Adipocyte (in vitro differentiated cells): ENCODE measurements around the gene NUDT16.

ENCODE experiments used
- DNase-seq: peaks from one replicate; pipeline ENCODE4 v3.0.0-alpha.2; 2015; ENCODE audit warnings: low read depth
- H3K27me3 ChIP-seq: replicated peaks from 2 replicates; pipeline ENCODE4 v1.7.0; 2013; ENCODE audit warnings: mild to moderate bottlenecking, low read length, moderate library complexity; ENCODE audit not compliant: control insufficient read depth, insufficient read depth
- H3K36me3 ChIP-seq: 2 replicates; pipeline ENCODE4 v1.7.0; 2013; ENCODE audit warnings: low read length, mild to moderate bottlenecking, moderate library complexity; ENCODE audit not compliant: control insufficient read depth, insufficient read depth, severe bottlenecking
- H3K4me1 ChIP-seq: 2 replicates; pipeline ENCODE4 v1.7.0; 2013; ENCODE audit warnings: mild to moderate bottlenecking, low read length, moderate library complexity; ENCODE audit not compliant: control insufficient read depth, insufficient read depth
- H3K4me3 ChIP-seq: 2 replicates; pipeline ENCODE4 v1.7.0; 2013; ENCODE audit warnings: mild to moderate bottlenecking, low read length, moderate library complexity
- H3K9ac ChIP-seq: 2 replicates; pipeline ENCODE4 v1.7.0; 2013; ENCODE audit warnings: mild to moderate bottlenecking, low read length, moderate library complexity
- H3K9me3 ChIP-seq: 2 replicates; pipeline ENCODE4 v1.7.0; 2013; ENCODE audit warnings: mild to moderate bottlenecking, low read length, moderate library complexity; ENCODE audit not compliant: control insufficient read depth

The NUDT16 gene

DNA sequence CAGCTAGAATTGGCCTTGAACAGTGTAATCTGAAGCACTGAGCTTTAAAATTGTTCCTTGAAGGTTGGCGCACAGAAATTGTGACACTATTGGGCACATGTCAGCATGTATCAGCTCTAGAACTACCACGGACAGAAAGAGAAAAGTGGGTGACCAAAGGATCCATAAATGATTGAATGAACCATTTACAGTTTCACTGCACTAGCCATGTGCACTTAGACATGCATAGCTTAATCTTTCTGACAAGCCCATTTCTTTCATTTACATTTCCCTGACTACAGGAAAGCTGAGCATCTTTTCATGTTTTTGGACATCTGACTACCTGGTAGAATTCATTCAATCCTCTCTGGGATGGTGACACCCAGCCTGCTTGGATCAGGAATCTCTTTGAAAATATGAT lies 36.2 kb downstream of the NUDT16 start:
- Histone ChIP-seq H3K36me3 (no peaks in the 10 kb centered on the region), H3K9me3 (peaks cover 4% of the 10 kb centered on the region), H3K4me3 (no peak overlapping the region), H3K4me1 (no peaks in the 10 kb centered on the region), H3K27me3 (peaks cover 3% of the 10 kb centered on the region), H3K9ac (no peak overlapping the region)
- no peak for DNase-seq

DNA sequence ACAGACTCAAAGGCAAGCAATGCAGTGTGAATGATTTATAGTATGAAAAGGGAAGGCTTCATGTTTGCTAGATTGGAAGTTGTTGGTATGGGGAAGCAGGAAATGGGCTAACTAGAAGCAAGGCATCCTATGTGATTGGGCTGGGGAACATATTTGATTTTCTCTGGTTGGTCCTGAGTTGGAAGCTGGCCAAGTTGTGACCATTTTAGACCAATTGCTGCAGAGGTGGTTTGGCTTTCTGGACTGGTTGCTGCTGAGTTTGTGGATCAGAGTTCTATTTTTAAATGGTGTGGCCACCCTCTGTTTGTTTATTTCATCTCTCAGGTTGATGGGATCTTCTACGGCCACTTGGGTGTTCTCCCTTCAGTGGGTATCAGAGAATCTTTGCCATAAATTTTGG lies 39.7 kb downstream of the NUDT16 start:
- DNase-seq = no peak
- peaks cover 5% of the 10 kb centered on the region for H3K27me3 ChIP-seq

DNA sequence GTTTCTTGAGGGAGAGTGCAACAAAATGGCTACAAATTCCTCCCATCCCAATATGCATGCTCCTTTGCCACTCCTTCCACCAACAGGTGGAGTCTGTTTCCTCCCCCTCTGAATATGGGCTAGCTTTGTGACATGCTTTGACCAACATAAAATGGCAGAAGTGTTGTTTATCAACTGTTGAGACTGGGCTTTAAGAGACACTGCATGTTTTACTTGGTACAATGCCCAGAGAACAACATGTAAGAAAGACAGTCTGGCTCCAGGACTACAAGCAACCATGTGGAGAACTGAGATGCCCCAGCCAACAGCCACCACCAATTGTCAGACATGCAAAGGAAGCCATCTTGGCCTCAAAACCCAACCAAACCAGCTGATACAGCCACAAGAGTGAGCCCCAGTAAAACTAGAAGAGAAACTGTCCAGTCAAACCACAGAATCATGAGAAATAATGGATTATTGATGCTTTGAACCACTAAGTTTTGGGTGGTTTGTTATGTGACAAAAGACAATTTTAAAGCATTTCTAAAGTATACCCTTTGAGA lies 40.5 kb downstream of the NUDT16 start:
- H3K4me1 ChIP-seq = no peaks in the 10 kb centered on the region
- H3K9me3 ChIP-seq = no peaks in the 10 kb centered on the region
- no peak overlapping the region for H3K4me3 ChIP-seq
- H3K27me3 ChIP-seq = peaks cover 5% of the 10 kb centered on the region
- no peaks in the 10 kb centered on the region for H3K36me3 ChIP-seq
- H3K9ac ChIP-seq = no peak overlapping the region
- DNase-seq = no peak

More for the DNA sequence above, 39.7 kb downstream of the NUDT16 start:
- H3K4me3 ChIP-seq = no peak overlapping the region
- H3K9ac ChIP-seq = no peak overlapping the region
- H3K9me3 ChIP-seq = peaks cover 2% of the 10 kb centered on the region
- H3K36me3 ChIP-seq = no peaks in the 10 kb centered on the region
- no peaks in the 10 kb centered on the region for H3K4me1 ChIP-seq

DNA sequence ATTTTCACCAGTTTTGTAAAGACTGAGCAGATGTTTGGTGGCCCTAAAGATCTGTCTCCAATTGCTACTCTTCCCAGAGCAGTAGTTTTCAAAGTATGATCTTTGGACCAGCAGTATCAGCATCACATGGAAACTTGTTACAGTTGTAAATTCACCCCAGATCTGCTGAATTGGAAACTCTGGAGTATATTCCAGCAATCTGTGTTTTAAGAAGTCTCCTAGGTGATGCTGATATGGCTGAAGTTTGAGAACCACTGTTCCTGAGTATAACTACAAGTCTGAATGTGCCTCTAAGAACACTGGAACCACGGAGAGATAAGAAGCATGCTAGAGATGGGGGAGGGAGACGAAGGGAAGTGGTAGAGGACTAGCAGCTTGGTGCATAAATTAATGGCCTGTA lies 45.7 kb downstream of the NUDT16 start:
- H3K27me3 ChIP-seq = peaks cover 13% of the 10 kb centered on the region
- H3K9ac ChIP-seq = no peak overlapping the region
- no peak for DNase-seq
- H3K9me3 ChIP-seq = no peaks in the 10 kb centered on the region
- H3K4me1 ChIP-seq = no peaks in the 10 kb centered on the region
- no peak overlapping the region for H3K4me3 ChIP-seq
- H3K36me3 ChIP-seq = no peaks in the 10 kb centered on the region

DNA sequence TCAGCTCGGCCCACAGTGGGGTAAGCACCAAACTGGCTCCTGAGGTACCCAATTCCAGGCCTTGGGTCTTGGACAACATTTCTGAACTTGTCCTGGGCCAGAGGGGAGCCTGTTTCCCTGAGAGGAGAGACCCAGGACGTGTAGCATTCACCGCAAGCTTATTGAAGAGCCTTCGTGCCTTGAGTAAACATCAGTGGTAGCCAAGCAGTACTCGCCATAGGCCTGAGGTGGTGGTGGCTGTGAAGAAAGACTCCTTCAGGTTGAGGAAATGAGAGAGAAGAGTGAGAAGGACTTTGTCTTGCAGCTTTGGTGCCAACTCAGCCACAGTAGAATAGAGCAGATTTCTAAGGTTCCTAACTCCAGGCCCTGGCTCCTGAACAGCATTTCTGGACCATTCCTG lies 50.2 kb downstream of the NUDT16 start:
- peaks cover 7% of the 10 kb centered on the region for H3K27me3 ChIP-seq
- H3K4me3 ChIP-seq = no peak overlapping the region
- H3K4me1 ChIP-seq = no peaks in the 10 kb centered on the region
- no peaks in the 10 kb centered on the region for H3K36me3 ChIP-seq
- no peaks in the 10 kb centered on the region for H3K9me3 ChIP-seq
- no peak overlapping the region for H3K9ac ChIP-seq
- DNase-seq = no peak

DNA sequence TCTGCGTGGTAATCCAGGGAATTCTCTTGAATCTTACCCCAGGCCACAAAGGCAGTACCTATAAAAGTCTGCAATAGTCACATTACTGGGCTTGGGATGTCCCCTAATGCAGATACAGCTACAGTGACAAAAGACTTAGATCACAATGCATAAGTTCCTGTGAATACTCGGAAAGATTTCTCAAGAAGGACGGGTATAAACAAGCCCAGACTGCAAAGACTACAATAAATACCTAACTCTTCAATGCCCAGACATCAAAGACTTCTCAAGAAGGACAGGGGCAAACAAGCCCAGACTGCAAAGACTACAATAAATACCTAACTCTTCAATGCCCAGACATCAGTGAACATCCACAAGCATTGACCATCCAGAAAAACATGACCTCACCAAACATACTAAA lies 50.9 kb downstream of the NUDT16 start:
- DNase-seq = no peak
- no peak overlapping the region for H3K4me3 ChIP-seq
- H3K27me3 ChIP-seq = peaks cover 5% of the 10 kb centered on the region
- H3K9ac ChIP-seq = no peak overlapping the region
- no peaks in the 10 kb centered on the region for H3K36me3 ChIP-seq
- H3K9me3 ChIP-seq = no peaks in the 10 kb centered on the region
- H3K4me1 ChIP-seq = no peaks in the 10 kb centered on the region

DNA sequence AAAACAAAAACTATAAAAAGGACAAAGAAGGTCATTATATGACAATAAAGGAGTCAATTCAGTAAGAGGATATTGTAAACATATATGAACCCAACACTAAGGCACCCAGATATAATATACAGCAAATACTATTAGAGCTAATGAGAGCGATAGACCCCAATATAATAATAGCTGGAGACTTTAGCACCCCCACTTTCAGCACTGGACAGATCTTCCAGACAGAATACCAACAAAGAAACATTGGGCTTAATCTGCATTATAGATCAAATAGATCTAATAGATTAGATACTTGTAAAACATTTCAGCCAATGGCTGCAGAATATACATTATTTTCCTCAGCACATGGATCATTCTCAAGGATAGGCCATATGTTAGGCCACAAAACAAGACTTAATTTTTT lies 53.4 kb downstream of the NUDT16 start:
- no peaks in the 10 kb centered on the region for H3K27me3 ChIP-seq
- no peak overlapping the region for H3K9ac ChIP-seq
- no peaks in the 10 kb centered on the region for H3K9me3 ChIP-seq
- DNase-seq = no peak
- peaks cover 7% of the 10 kb centered on the region for H3K4me1 ChIP-seq
- H3K36me3 ChIP-seq = no peaks in the 10 kb centered on the region
- no peak overlapping the region for H3K4me3 ChIP-seq
